Measurements from ENCODE around the gene PARD3B. TPM values are rescaled to one million over a fixed set of nuclear protein-coding genes. Genes with fewer than 3 reads are reported as not detected.

PARD3B gene
- total and polyA plus RNA-seq, 2 experiments from 2014 or later: 3.5 to 4.4 TPM

DNA sequence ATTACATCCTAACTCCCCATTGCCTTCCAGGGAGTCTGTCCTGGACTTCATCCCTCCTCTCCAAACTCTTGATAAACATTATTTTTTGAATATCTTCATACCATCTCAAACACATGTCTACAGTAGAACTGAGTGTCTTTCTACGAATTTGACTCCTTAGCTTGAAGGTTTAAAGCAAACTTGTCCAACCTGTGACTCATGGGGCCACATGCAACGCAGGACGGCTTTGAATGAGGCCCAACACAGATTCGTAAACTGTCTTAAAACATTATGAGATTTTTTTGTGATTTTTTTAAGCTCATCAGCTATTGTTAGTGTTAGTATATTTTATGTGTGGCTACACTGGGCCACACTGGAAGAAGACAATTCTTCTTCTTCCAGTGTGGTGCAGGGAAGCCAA, 98.1 kb downstream of the PARD3B start (continued):
- TF ChIP-seq, protein P1, sequence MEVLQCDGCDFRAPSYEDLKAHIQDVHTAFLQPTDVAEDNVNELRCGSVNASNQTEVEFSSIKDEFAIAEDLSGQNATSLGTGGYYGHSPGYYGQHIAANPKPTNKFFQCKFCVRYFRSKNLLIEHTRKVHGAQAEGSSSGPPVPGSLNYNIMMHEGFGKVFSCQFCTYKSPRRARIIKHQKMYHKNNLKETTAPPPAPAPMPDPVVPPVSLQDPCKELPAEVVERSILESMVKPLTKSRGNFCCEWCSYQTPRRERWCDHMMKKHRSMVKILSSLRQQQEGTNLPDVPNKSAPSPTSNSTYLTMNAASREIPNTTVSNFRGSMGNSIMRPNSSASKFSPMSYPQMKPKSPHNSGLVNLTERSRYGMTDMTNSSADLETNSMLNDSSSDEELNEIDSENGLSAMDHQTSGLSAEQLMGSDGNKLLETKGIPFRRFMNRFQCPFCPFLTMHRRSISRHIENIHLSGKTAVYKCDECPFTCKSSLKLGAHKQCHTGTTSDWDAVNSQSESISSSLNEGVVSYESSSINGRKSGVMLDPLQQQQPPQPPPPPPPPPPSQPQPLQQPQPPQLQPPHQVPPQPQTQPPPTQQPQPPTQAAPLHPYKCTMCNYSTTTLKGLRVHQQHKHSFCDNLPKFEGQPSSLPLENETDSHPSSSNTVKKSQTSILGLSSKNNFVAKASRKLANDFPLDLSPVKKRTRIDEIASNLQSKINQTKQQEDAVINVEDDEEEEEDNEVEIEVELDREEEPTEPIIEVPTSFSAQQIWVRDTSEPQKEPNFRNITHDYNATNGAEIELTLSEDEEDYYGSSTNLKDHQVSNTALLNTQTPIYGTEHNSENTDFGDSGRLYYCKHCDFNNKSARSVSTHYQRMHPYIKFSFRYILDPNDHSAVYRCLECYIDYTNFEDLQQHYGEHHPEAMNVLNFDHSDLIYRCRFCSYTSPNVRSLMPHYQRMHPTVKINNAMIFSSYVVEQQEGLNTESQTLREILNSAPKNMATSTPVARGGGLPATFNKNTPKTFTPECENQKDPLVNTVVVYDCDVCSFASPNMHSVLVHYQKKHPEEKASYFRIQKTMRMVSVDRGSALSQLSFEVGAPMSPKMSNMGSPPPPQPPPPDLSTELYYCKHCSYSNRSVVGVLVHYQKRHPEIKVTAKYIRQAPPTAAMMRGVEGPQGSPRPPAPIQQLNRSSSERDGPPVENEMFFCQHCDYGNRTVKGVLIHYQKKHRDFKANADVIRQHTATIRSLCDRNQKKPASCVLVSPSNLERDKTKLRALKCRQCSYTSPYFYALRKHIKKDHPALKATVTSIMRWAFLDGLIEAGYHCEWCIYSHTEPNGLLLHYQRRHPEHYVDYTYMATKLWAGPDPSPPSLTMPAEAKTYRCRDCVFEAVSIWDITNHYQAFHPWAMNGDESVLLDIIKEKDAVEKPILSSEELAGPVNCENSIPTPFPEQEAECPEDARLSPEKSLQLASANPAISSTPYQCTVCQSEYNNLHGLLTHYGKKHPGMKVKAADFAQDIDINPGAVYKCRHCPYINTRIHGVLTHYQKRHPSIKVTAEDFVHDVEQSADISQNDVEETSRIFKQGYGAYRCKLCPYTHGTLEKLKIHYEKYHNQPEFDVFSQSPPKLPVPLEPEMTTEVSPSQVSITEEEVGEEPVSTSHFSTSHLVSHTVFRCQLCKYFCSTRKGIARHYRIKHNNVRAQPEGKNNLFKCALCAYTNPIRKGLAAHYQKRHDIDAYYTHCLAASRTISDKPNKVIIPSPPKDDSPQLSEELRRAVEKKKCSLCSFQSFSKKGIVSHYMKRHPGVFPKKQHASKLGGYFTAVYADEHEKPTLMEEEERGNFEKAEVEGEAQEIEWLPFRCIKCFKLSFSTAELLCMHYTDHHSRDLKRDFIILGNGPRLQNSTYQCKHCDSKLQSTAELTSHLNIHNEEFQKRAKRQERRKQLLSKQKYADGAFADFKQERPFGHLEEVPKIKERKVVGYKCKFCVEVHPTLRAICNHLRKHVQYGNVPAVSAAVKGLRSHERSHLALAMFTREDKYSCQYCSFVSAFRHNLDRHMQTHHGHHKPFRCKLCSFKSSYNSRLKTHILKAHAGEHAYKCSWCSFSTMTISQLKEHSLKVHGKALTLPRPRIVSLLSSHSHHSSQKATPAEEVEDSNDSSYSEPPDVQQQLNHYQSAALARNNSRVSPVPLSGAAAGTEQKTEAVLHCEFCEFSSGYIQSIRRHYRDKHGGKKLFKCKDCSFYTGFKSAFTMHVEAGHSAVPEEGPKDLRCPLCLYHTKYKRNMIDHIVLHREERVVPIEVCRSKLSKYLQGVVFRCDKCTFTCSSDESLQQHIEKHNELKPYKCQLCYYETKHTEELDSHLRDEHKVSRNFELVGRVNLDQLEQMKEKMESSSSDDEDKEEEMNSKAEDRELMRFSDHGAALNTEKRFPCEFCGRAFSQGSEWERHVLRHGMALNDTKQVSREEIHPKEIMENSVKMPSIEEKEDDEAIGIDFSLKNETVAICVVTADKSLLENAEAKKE (CRISPR knock-in tag; IDR thresholded peaks at IDR 0.05): no peak
- TF ChIP-seq ZNF114 (CRISPR knock-in tag; IDR thresholded peaks at IDR 0.05) (no peak), STAT1 (IDR thresholded peaks at IDR 0.05; ENCODE audit: unreplicated experiment) (no peak), NANOG (IDR thresholded peaks at IDR 0.05; ENCODE audit: borderline replicate concordance) (no peak), CREB1 (CRISPR knock-in tag; IDR thresholded peaks at IDR 0.05; ENCODE audit: low read depth) (no peak)

DNA sequence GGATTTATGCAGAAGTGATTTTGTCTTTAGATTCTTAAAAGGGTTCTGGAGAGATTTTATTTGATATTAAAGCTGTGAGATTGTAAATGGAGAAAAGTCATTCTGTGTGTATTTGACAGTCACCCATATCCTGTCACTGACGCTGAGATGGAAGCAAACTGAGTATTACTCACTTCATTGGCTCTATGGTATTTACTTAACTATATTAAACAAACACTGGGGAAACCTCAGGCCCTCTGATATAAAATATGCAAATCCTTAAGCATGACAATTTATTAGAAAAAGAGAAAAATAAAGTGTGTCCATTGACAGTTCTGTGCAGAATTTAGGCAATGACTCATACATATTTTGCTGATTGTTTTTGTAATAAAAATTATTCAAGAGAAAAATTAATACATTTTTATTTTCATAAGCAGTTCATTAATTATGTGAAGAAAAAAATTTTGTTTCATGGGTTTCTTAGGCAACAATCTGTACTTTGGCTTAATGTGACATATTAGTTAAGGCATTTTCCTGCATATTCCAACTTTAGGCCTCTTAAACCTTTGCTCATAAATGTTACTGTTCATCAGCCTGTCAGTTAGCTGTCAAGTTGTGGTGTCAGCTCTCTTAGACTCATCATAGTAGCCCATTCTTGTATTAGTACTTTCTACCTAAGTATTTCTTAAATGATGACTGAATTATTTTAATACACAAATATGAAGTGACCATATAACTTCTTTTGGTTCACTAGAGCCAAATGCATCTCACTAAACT, 99.9 kb downstream of the PARD3B start:
- Histone ChIP-seq H3F3A (replicated peaks; ENCODE audit: low read depth) (no peaks in the 10 kb centered on the region), H3K27ac (ENCODE audit: low read depth) (no peak overlapping the region), H3K79me2 (replicated peaks; ENCODE audit: insufficient read depth) (no peaks in the 10 kb centered on the region), H3K9me2 (ENCODE audit: insufficient read depth) (no peaks in the 10 kb centered on the region), H3K4me2 (no peak overlapping the region), H3K36me3 (ENCODE audit: insufficient read depth) (no peaks in the 10 kb centered on the region), H3K4me1 (ENCODE audit: insufficient read depth) (no peaks in the 10 kb centered on the region), H3K27me3 (ENCODE audit: insufficient read depth) (no peaks in the 10 kb centered on the region), H2AFZ (no peak overlapping the region), H4K20me1 (replicated peaks; ENCODE audit: insufficient read depth) (no peaks in the 10 kb centered on the region), H3K4me3 (no peak overlapping the region)
- DNase-seq (ENCODE audit: low spot score) (no peak), ATAC-seq (no peak)
- H3K27ac Mint-ChIP-seq: no peak overlapping the region
- no peaks in the 10 kb centered on the region for H3K27me3 Mint-ChIP-seq (ENCODE audit: insufficient read depth, low read depth, poor library complexity)
- TF ChIP-seq JUNB (IDR thresholded peaks at IDR 0.05; ENCODE audit: unreplicated experiment) (no peak), STAT1 (IDR thresholded peaks at IDR 0.05; ENCODE audit: unreplicated experiment) (no peak), EZH2 (IDR thresholded peaks at IDR 0.05; ENCODE audit: low read depth, unreplicated experiment) (no peak), ZNF114 (CRISPR knock-in tag; IDR thresholded peaks at IDR 0.05) (no peak), POLR2AphosphoS5 (IDR thresholded peaks at IDR 0.05; ENCODE audit: low read depth) (no peak)
- TF ChIP-seq, protein P2, sequence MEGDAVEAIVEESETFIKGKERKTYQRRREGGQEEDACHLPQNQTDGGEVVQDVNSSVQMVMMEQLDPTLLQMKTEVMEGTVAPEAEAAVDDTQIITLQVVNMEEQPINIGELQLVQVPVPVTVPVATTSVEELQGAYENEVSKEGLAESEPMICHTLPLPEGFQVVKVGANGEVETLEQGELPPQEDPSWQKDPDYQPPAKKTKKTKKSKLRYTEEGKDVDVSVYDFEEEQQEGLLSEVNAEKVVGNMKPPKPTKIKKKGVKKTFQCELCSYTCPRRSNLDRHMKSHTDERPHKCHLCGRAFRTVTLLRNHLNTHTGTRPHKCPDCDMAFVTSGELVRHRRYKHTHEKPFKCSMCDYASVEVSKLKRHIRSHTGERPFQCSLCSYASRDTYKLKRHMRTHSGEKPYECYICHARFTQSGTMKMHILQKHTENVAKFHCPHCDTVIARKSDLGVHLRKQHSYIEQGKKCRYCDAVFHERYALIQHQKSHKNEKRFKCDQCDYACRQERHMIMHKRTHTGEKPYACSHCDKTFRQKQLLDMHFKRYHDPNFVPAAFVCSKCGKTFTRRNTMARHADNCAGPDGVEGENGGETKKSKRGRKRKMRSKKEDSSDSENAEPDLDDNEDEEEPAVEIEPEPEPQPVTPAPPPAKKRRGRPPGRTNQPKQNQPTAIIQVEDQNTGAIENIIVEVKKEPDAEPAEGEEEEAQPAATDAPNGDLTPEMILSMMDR (conservative IDR thresholded peaks at IDR 0.05; ENCODE audit: low read depth in 2 of 2): no peak
- TF ChIP-seq, protein P3, sequence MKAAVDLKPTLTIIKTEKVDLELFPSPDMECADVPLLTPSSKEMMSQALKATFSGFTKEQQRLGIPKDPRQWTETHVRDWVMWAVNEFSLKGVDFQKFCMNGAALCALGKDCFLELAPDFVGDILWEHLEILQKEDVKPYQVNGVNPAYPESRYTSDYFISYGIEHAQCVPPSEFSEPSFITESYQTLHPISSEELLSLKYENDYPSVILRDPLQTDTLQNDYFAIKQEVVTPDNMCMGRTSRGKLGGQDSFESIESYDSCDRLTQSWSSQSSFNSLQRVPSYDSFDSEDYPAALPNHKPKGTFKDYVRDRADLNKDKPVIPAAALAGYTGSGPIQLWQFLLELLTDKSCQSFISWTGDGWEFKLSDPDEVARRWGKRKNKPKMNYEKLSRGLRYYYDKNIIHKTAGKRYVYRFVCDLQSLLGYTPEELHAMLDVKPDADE (IDR thresholded peaks at IDR 0.05): no peak
- TF ChIP-seq, protein P4, sequence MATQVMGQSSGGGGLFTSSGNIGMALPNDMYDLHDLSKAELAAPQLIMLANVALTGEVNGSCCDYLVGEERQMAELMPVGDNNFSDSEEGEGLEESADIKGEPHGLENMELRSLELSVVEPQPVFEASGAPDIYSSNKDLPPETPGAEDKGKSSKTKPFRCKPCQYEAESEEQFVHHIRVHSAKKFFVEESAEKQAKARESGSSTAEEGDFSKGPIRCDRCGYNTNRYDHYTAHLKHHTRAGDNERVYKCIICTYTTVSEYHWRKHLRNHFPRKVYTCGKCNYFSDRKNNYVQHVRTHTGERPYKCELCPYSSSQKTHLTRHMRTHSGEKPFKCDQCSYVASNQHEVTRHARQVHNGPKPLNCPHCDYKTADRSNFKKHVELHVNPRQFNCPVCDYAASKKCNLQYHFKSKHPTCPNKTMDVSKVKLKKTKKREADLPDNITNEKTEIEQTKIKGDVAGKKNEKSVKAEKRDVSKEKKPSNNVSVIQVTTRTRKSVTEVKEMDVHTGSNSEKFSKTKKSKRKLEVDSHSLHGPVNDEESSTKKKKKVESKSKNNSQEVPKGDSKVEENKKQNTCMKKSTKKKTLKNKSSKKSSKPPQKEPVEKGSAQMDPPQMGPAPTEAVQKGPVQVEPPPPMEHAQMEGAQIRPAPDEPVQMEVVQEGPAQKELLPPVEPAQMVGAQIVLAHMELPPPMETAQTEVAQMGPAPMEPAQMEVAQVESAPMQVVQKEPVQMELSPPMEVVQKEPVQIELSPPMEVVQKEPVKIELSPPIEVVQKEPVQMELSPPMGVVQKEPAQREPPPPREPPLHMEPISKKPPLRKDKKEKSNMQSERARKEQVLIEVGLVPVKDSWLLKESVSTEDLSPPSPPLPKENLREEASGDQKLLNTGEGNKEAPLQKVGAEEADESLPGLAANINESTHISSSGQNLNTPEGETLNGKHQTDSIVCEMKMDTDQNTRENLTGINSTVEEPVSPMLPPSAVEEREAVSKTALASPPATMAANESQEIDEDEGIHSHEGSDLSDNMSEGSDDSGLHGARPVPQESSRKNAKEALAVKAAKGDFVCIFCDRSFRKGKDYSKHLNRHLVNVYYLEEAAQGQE (IDR thresholded peaks at IDR 0.05; ENCODE audit: unreplicated experiment): no peak
- H3K36me3 Mint-ChIP-seq (ENCODE audit: low read depth): no peaks in the 10 kb centered on the region; the same call in 2 of the 3 replicates
- H3K4me3 Mint-ChIP-seq: no peak overlapping the region
- H3K9me3 Mint-ChIP-seq: peaks cover under 1% of the 10 kb centered on the region; the same call in 2 of the 3 replicates
- no peaks in the 10 kb centered on the region for H3K4me1 Mint-ChIP-seq
